Purkinje cell (primary cell): ENCODE data around the gene NBPF12. TPM values are rescaled to one million over a fixed set of nuclear protein-coding genes. Genes with fewer than 3 reads are reported as not detected.

Experiments used
- polyA plus RNA-seq: library from polyadenylated mRNA; unstranded; fragments of >200 nt; fragmentation: Nextera tagmentation; gene quantifications from 2 replicates; pipeline ENCODE4 v1.2.1, GENCODE V29; 2014

NBPF12 gene
- 1.9 and 3.1 TPM in 2 replicates for polyA plus RNA-seq

DNA sequence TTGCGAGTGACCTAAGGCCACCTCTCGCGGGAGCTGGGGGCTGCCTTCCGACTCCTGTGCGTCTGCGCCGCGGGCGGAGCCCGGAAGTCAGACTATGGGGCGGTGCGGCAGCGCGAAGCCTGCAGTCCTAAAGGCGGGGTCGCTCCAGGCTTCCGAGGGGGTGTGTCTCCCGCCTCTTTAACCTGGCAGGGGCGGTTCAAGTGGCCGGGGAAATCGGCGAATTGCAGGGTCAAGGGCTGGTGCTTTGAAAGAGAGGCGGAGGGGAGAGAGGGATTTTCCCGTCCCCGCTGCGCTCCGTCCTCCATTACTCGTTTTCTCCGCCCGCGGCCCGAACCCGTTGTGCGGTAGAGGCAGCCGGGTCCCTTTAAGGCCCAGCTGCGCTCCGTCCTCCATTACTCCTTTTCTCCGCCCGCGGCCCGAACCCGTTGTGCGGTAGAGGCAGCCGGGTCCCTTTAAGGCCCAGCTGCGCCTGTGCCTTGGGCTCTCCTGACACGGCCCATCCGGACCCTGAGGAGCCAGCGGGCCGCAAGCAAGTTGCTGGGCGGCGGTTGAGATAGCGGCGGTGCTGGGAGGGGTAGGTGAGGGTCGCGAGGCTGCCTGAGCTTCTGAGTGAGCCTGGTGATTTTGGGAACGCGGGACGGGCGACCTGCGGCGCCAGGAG lies at the start of gene NBPF12:
TSS of gene NBPF12 (plus strand) at position 83 of the 661 bp plus-strand sequence. CDS start 21,820 bp downstream, outside the sequence.

Other genes starting within 250 kb of the NBPF12 start
- gene PRKAB2, start 234.1 kb downstream of the NBPF12 start, polyA plus RNA-seq, result 40.6 and 42.1 TPM in 2 replicates